ENCODE results near the gene ANKRD13D.

The ANKRD13D gene

GRCh38 chr11:67290801-67291200 lies 1.7 kb downstream of the ANKRD13D start:
- Histone ChIP-seq H3K9me3 (ENCODE audit: control insufficient read depth in 1 of 2, low read length in 2 of 2) (peaks cover 1 to 2% of the 10 kb centered on the region in 2 donors), H3K4me1 (ENCODE audit: control insufficient read depth in 1 of 2, insufficient read depth in 2 of 2, low read length in 2 of 2) (peaks cover 16 to 45% of the 10 kb centered on the region in 2 donors), H3K27ac (ENCODE audit: low read length) (no peak overlapping the region), H3K27me3 (ENCODE audit: low read depth, low read length) (no peaks in the 10 kb centered on the region), H3K4me3 (ENCODE audit: low read depth in 1 of 2, low read length in 2 of 2) (no peak overlapping the region), H3K36me3 (ENCODE audit: control insufficient read depth in 1 of 2, insufficient read depth in 2 of 2, low read length in 2 of 2) (peaks cover 11 to 30% of the 10 kb centered on the region in 2 donors)

- Histone ChIP-seq H3K27ac (ENCODE audit: low read length) (no peak overlapping the region), H3K4me1 (ENCODE audit: control insufficient read depth in 1 of 2, insufficient read depth in 2 of 2, low read length in 2 of 2) (peaks cover 16 to 44% of the 10 kb centered on the region in 2 donors), H3K9me3 (ENCODE audit: control insufficient read depth in 1 of 2, low read length in 2 of 2) (peaks cover 2 to 6% of the 10 kb centered on the region in 2 donors), H3K27me3 (ENCODE audit: low read depth, low read length) (no peaks in the 10 kb centered on the region), H3K4me3 (ENCODE audit: low read depth in 1 of 2, low read length in 2 of 2) (no peak overlapping the region), H3K36me3 (ENCODE audit: control insufficient read depth in 1 of 2, insufficient read depth in 2 of 2, low read length in 2 of 2) (peaks cover 11 to 25% of the 10 kb centered on the region in 2 donors)
Measured at GRCh38 chr11:67291481-67292381, 2.6 kb downstream of the ANKRD13D start.

GRCh38 chr11:67292671-67293070 lies 3.6 kb downstream of the ANKRD13D start:
- Histone ChIP-seq H3K36me3 (ENCODE audit: control insufficient read depth in 1 of 2, insufficient read depth in 2 of 2, low read length in 2 of 2) (peaks cover 11 to 25% of the 10 kb centered on the region in 2 donors), H3K4me3 (ENCODE audit: low read depth in 1 of 2, low read length in 2 of 2) (no peak overlapping the region), H3K27me3 (ENCODE audit: low read depth, low read length) (no peaks in the 10 kb centered on the region), H3K9me3 (ENCODE audit: control insufficient read depth in 1 of 2, low read length in 2 of 2) (peaks cover 2 to 6% of the 10 kb centered on the region in 2 donors), H3K4me1 (ENCODE audit: control insufficient read depth in 1 of 2, insufficient read depth in 2 of 2, low read length in 2 of 2) (peaks cover 11 to 34% of the 10 kb centered on the region in 2 donors), H3K27ac (ENCODE audit: low read length) (no peak overlapping the region)

- H3K4me3 ChIP-seq (ENCODE audit: low read depth in 1 of 2, low read length in 2 of 2), result no peak overlapping the region
- H3K27me3 ChIP-seq (ENCODE audit: low read depth, low read length), result no peaks in the 10 kb centered on the region
- H3K4me1 ChIP-seq (ENCODE audit: control insufficient read depth in 1 of 2, insufficient read depth in 2 of 2, low read length in 2 of 2), result peaks cover 7 to 30% of the 10 kb centered on the region in 2 donors
- H3K27ac ChIP-seq (ENCODE audit: low read length), result no peak overlapping the region
- H3K36me3 ChIP-seq (ENCODE audit: control insufficient read depth in 1 of 2, insufficient read depth in 2 of 2, low read length in 2 of 2), result peaks cover 11 to 25% of the 10 kb centered on the region in 2 donors
- peaks cover 2 to 6% of the 10 kb centered on the region in 2 donors for H3K9me3 ChIP-seq (ENCODE audit: control insufficient read depth in 1 of 2, low read length in 2 of 2)
Measured at GRCh38 chr11:67293090-67293489, 4.0 kb downstream of the ANKRD13D start.

GRCh38 chr11:67295846-67296245 lies 6.7 kb downstream of the ANKRD13D start:
- H3K9me3 ChIP-seq (ENCODE audit: control insufficient read depth in 1 of 2, low read length in 2 of 2), result peaks cover 2 to 6% of the 10 kb centered on the region in 2 donors
- H3K4me3 ChIP-seq (ENCODE audit: low read depth in 1 of 2, low read length in 2 of 2), result no peak overlapping the region
- H3K27me3 ChIP-seq (ENCODE audit: low read depth, low read length), result no peaks in the 10 kb centered on the region
- H3K27ac ChIP-seq (ENCODE audit: low read length), result no peak overlapping the region
- H3K4me1 ChIP-seq (ENCODE audit: control insufficient read depth in 1 of 2, insufficient read depth in 2 of 2, low read length in 2 of 2), result peaks cover 0 to 16% of the 10 kb centered on the region in 2 donors
- peaks cover 29 to 45% of the 10 kb centered on the region in 2 donors for H3K36me3 ChIP-seq (ENCODE audit: control insufficient read depth in 1 of 2, insufficient read depth in 2 of 2, low read length in 2 of 2)

- peaks cover 18 to 37% of the 10 kb centered on the region in 2 donors for H3K36me3 ChIP-seq (ENCODE audit: control insufficient read depth in 1 of 2, insufficient read depth in 2 of 2, low read length in 2 of 2)
- H3K9me3 ChIP-seq (ENCODE audit: control insufficient read depth in 1 of 2, low read length in 2 of 2), result peaks cover 2 to 6% of the 10 kb centered on the region in 2 donors
- H3K27me3 ChIP-seq (ENCODE audit: low read depth, low read length), result no peaks in the 10 kb centered on the region
- no peak overlapping the region for H3K4me3 ChIP-seq (ENCODE audit: low read depth in 1 of 2, low read length in 2 of 2)
- peaks cover 0 to 15% of the 10 kb centered on the region in 2 donors for H3K4me1 ChIP-seq (ENCODE audit: control insufficient read depth in 1 of 2, insufficient read depth in 2 of 2, low read length in 2 of 2)
- no peak overlapping the region for H3K27ac ChIP-seq (ENCODE audit: low read length)
Measured at GRCh38 chr11:67298786-67299185, 9.7 kb downstream of the ANKRD13D start.

- Histone ChIP-seq H3K4me1 (ENCODE audit: control insufficient read depth in 1 of 2, insufficient read depth in 2 of 2, low read length in 2 of 2) (peaks cover 0 to 24% of the 10 kb centered on the region in 2 donors), H3K4me3 (ENCODE audit: low read depth in 1 of 2, low read length in 2 of 2) (no peak overlapping the region), H3K36me3 (ENCODE audit: control insufficient read depth in 1 of 2, insufficient read depth in 2 of 2, low read length in 2 of 2) (peaks cover 18 to 34% of the 10 kb centered on the region in 2 donors), H3K9me3 (ENCODE audit: control insufficient read depth in 1 of 2, low read length in 2 of 2) (peaks cover 2 to 6% of the 10 kb centered on the region in 2 donors), H3K27ac (ENCODE audit: low read length) (no peak overlapping the region), H3K27me3 (ENCODE audit: low read depth, low read length) (no peaks in the 10 kb centered on the region)
Measured at GRCh38 chr11:67299471-67300191, 10.5 kb downstream of the ANKRD13D start.

GRCh38 chr11:67300256-67300755 lies 11.2 kb downstream of the ANKRD13D start:
- H3K4me3 ChIP-seq (ENCODE audit: low read depth in 1 of 2, low read length in 2 of 2), result no peak overlapping the region
- H3K9me3 ChIP-seq (ENCODE audit: control insufficient read depth in 1 of 2, low read length in 2 of 2), result peaks cover 2 to 6% of the 10 kb centered on the region in 2 donors
- H3K4me1 ChIP-seq (ENCODE audit: control insufficient read depth in 1 of 2, insufficient read depth in 2 of 2, low read length in 2 of 2), result peaks cover 0 to 26% of the 10 kb centered on the region in 2 donors
- H3K27ac ChIP-seq (ENCODE audit: low read length), result no peak overlapping the region
- H3K27me3 ChIP-seq (ENCODE audit: low read depth, low read length), result no peaks in the 10 kb centered on the region
- peaks cover 18 to 31% of the 10 kb centered on the region in 2 donors for H3K36me3 ChIP-seq (ENCODE audit: control insufficient read depth in 1 of 2, insufficient read depth in 2 of 2, low read length in 2 of 2)

- no peak overlapping the region for H3K27ac ChIP-seq (ENCODE audit: low read length)
- peaks cover 0 to 4% of the 10 kb centered on the region in 2 donors for H3K9me3 ChIP-seq (ENCODE audit: control insufficient read depth in 1 of 2, low read length in 2 of 2)
- H3K27me3 ChIP-seq (ENCODE audit: low read depth, low read length), result no peaks in the 10 kb centered on the region
- peaks cover 0 to 26% of the 10 kb centered on the region in 2 donors for H3K4me1 ChIP-seq (ENCODE audit: control insufficient read depth in 1 of 2, insufficient read depth in 2 of 2, low read length in 2 of 2)
- peaks cover 18 to 31% of the 10 kb centered on the region in 2 donors for H3K36me3 ChIP-seq (ENCODE audit: control insufficient read depth in 1 of 2, insufficient read depth in 2 of 2, low read length in 2 of 2)
- H3K4me3 ChIP-seq (ENCODE audit: low read depth in 1 of 2, low read length in 2 of 2), result no peak overlapping the region
Measured at GRCh38 chr11:67300756-67301312, 11.7 kb downstream of the ANKRD13D start.

GRCh38 chr11:67301313-67301921 lies 12.3 kb downstream of the ANKRD13D start:
- Histone ChIP-seq H3K4me1 (ENCODE audit: control insufficient read depth in 1 of 2, insufficient read depth in 2 of 2, low read length in 2 of 2) (peaks cover 0 to 26% of the 10 kb centered on the region in 2 donors), H3K36me3 (ENCODE audit: control insufficient read depth in 1 of 2, insufficient read depth in 2 of 2, low read length in 2 of 2) (peaks cover 18 to 31% of the 10 kb centered on the region in 2 donors), H3K4me3 (ENCODE audit: low read depth in 1 of 2, low read length in 2 of 2) (no peak overlapping the region), H3K9me3 (ENCODE audit: control insufficient read depth in 1 of 2, low read length in 2 of 2) (no peaks in the 10 kb centered on the region), H3K27me3 (ENCODE audit: low read depth, low read length) (no peaks in the 10 kb centered on the region), H3K27ac (ENCODE audit: low read length) (no peak overlapping the region)

All from muscle layer of duodenum (tissue), 2 donors.